Lower leg skin (tissue), 3 donors: Measurements from ENCODE around the gene RACGAP1.

Experiments
- CTCF ChIP-seq, 3 donors: fragments of 450-650 bp; IDR thresholded peaks; one replicate each; pipeline ENCODE4 v1.5.1; 2016; ENCODE audit warnings: antibody characterized with exemption in 3 of 3, mild to moderate bottlenecking in 3 of 3, moderate library complexity in 2 of 3
- POLR2A ChIP-seq, 2 donors: fragments of 450-650 bp; IDR thresholded peaks; one replicate each; pipeline ENCODE4 v1.6.1; 2016 to 2017; ENCODE audit warnings: antibody characterized with exemption in 2 of 2, mild to moderate bottlenecking in 1 of 2, moderate library complexity in 1 of 2

GRCh38 chr12:49970658-49971057, 54.6 kb downstream of the RACGAP1 start:
- TF ChIP-seq CTCF (IDR thresholded peaks at IDR 0.05) (no peak), POLR2A (IDR thresholded peaks at IDR 0.05) (no peak)
